Smooth muscle cell (in vitro differentiated cells): Measurements from ENCODE around the gene TXNDC2. TPM values are rescaled to one million over a fixed set of nuclear protein-coding genes. Genes with fewer than 3 reads are reported as not detected.

ENCODE experiments used
- DNase-seq: peaks from one replicate; lab custom pipeline; 2025; ENCODE audit not compliant: unreplicated experiment; lab: John Stamatoyannopoulos, UW
- H2AFZ ChIP-seq: fragments of 200-600 bp; sonication (generic); 2 replicates; pipeline ENCODE4 v1.6.0; 2016; ENCODE audit warnings: antibody characterized with exemption, low read depth, mild to moderate bottlenecking
- H3F3A ChIP-seq: fragments of 200-600 bp; sonication (generic); 2 replicates; pipeline ENCODE4 v1.6.0; 2017; ENCODE audit warnings: antibody characterized with exemption, low read depth
- H3K27ac ChIP-seq: fragments of 200-600 bp; sonication (generic); 2 replicates; pipeline ENCODE4 v1.5.1; 2016; ENCODE audit warnings: low read depth, mild to moderate bottlenecking
- H3K27me3 ChIP-seq: fragments of 200-600 bp; sonication (generic); 2 replicates; pipeline ENCODE4 v1.6.1; 2016; ENCODE audit warnings: low read depth, mild to moderate bottlenecking
- H3K36me3 ChIP-seq: fragments of 200-600 bp; sonication (generic); 2 replicates; pipeline ENCODE4 v1.5.1; 2016; ENCODE audit warnings: low read depth
- H3K4me1 ChIP-seq: fragments of 200-600 bp; sonication (generic); 2 replicates; pipeline ENCODE4 v1.5.1; 2016; ENCODE audit warnings: low read depth
- H3K4me2 ChIP-seq: fragments of 200-600 bp; sonication (generic); 2 replicates; pipeline ENCODE4 v1.6.0; 2016; ENCODE audit warnings: mild to moderate bottlenecking
- H3K4me3 ChIP-seq: fragments of 200-600 bp; sonication (generic); 2 replicates; pipeline ENCODE4 v1.5.1; 2016; ENCODE audit warnings: mild to moderate bottlenecking
- H3K79me2 ChIP-seq: fragments of 200-600 bp; sonication (generic); 2 replicates; pipeline ENCODE4 v1.6.0; 2016; ENCODE audit warnings: low read depth, mild to moderate bottlenecking
- H3K9ac ChIP-seq: fragments of 200-600 bp; sonication (generic); 2 replicates; pipeline ENCODE4 v1.6.0; 2016; ENCODE audit warnings: low read depth
- H3K9me3 ChIP-seq: fragments of 200-600 bp; sonication (generic); replicated peaks from 2 replicates; pipeline ENCODE4 v1.5.1; 2016; ENCODE audit warnings: low read depth
- H4K20me1 ChIP-seq: fragments of 200-600 bp; sonication (generic); 2 replicates; pipeline ENCODE4 v1.6.0; 2016; ENCODE audit warnings: low read depth
- WGBS: methylation state at CpG from one replicate; pipeline ENCODE4 v1.1.7; 2016; ENCODE audit warnings: low lambda C conversion rate; 5-methylcytosine and 5-hydroxymethylcytosine counted together
- polyA plus RNA-seq: library from polyadenylated mRNA; unstranded; fragments of >200 nt; fragmentation: Nextera tagmentation; extraction: Ambion mirVana; gene quantifications from 2 replicates; pipeline ENCODE4 v1.2.1, GENCODE V29; 2016
- total RNA-seq: library from RNA; depleted of rRNA; stranded (reverse); fragments of >200 nt; gene quantifications from 2 replicates; pipeline ENCODE4 v1.2.3, GENCODE V29; 2014
- TF ChIP-seq, protein P1 (sequence below): fragments of 200-600 bp; sonication (generic); IDR thresholded peaks from 2 replicates; pipeline ENCODE4 v1.5.1; 2017; ENCODE audit warnings: borderline replicate concordance, mild to moderate bottlenecking, antibody characterized with exemption; ENCODE audit not compliant: insufficient read depth, poor library complexity, severe bottlenecking

TXNDC2 gene
- total and polyA plus RNA-seq, 2 experiments from 2014 or later, result 0.58 TPM; not detected in 1

DNA sequence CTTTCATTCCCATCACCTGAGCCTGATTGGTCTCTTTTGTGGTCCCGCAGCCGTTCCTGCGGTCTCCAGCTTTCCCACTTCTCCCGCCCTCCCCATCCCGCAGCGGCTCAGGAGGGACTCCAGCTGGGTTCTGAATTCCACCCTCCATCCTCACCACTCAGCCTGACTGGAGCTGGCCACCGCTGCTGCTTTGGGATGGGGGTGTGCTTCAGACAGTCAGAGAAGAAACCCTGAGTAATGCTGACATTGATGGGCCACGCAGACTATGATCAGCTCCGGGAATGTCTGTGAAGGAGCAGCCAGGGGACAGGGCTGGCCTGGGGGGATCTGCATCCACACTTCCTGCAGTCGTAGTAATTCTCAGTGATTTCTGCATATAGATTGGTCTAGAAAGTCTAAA is 45.9 kb upstream of the TXNDC2 start:
- 77% methylated on average over 10 of the region's 10 CpGs for WGBS
- H3K4me2 ChIP-seq, result no peak overlapping the region
- H4K20me1 ChIP-seq, result peaks cover 42% of the 10 kb centered on the region

DNA sequence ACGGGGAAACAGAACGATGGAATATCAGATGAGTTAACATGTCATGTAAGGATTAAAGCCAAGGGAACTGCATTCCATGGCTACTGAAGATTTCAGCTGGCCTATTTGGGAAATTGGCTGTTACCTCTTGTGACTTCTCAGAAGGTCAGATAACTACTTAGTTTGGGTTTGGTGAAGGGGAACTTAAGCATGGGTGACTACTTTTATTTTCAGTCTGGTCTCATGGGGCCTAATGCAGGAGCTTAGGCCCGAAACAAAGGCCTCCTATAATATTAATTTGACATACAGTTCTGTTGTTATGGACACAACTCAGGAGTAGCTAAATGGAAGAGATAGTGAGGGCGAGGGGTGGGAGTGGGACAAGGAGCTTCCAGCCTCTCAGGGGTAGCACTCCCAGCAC is 44.0 kb upstream of the TXNDC2 start:
- no peaks in the 10 kb centered on the region for H3K4me1 ChIP-seq
- H2AFZ ChIP-seq, result no peak overlapping the region
- H3K79me2 ChIP-seq, result peaks cover 16% of the 10 kb centered on the region
- H3K27me3 ChIP-seq, result no peaks in the 10 kb centered on the region
- no peak overlapping the region for H3K9ac ChIP-seq
- H3K4me2 ChIP-seq, result no peak overlapping the region
- H3K9me3 ChIP-seq, result no peaks in the 10 kb centered on the region
- TF ChIP-seq, protein P1, sequence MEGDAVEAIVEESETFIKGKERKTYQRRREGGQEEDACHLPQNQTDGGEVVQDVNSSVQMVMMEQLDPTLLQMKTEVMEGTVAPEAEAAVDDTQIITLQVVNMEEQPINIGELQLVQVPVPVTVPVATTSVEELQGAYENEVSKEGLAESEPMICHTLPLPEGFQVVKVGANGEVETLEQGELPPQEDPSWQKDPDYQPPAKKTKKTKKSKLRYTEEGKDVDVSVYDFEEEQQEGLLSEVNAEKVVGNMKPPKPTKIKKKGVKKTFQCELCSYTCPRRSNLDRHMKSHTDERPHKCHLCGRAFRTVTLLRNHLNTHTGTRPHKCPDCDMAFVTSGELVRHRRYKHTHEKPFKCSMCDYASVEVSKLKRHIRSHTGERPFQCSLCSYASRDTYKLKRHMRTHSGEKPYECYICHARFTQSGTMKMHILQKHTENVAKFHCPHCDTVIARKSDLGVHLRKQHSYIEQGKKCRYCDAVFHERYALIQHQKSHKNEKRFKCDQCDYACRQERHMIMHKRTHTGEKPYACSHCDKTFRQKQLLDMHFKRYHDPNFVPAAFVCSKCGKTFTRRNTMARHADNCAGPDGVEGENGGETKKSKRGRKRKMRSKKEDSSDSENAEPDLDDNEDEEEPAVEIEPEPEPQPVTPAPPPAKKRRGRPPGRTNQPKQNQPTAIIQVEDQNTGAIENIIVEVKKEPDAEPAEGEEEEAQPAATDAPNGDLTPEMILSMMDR, result no peak
- no peaks in the 10 kb centered on the region for H3K36me3 ChIP-seq
- DNase-seq, result no peak
- H3K27ac ChIP-seq, result no peak overlapping the region
- H4K20me1 ChIP-seq, result peaks cover 44% of the 10 kb centered on the region
- H3F3A ChIP-seq, result no peaks in the 10 kb centered on the region
- no peak overlapping the region for H3K4me3 ChIP-seq
- WGBS, result 93% methylated on average over 4 of the region's 4 CpGs

More for the DNA sequence above, 45.9 kb upstream of the TXNDC2 start:
- Histone ChIP-seq H3K36me3 (no peaks in the 10 kb centered on the region), H3K27me3 (no peaks in the 10 kb centered on the region), H2AFZ (no peak overlapping the region), H3K9ac (no peak overlapping the region), H3K4me1 (peaks cover 3% of the 10 kb centered on the region), H3K79me2 (peaks cover 30% of the 10 kb centered on the region), H3K4me3 (no peak overlapping the region), H3F3A (no peaks in the 10 kb centered on the region), H3K9me3 (no peaks in the 10 kb centered on the region), H3K27ac (no peak overlapping the region)
- TF ChIP-seq, protein P1, result no peak
- no peak for DNase-seq

- H3K9me3 ChIP-seq, result no peaks in the 10 kb centered on the region
- 96% methylated on average over 6 of the region's 6 CpGs for WGBS
Measured at GRCh38 chr18:9842448-9842847, 43.3 kb upstream of the TXNDC2 start.

GRCh38 chr18:9845256-9845655 is 40.5 kb upstream of the TXNDC2 start:
- peaks cover 13% of the 10 kb centered on the region for H3K79me2 ChIP-seq
- no peaks in the 10 kb centered on the region for H3K36me3 ChIP-seq
- H2AFZ ChIP-seq, result no peak overlapping the region
- peaks cover 5% of the 10 kb centered on the region for H3K4me1 ChIP-seq
- H4K20me1 ChIP-seq, result peaks cover 43% of the 10 kb centered on the region
- 82% methylated on average over 3 of the region's 3 CpGs for WGBS
- H3K4me3 ChIP-seq, result no peak overlapping the region
- no peak overlapping the region for H3K27ac ChIP-seq
- no peak overlapping the region for H3K9ac ChIP-seq
- TF ChIP-seq, protein P1, result no peak
- no peak overlapping the region for H3K4me2 ChIP-seq
- peaks cover under 1% of the 10 kb centered on the region for H3F3A ChIP-seq
- no peaks in the 10 kb centered on the region for H3K27me3 ChIP-seq
- H3K9me3 ChIP-seq, result no peaks in the 10 kb centered on the region
- DNase-seq, result no peak

More at GRCh38 chr18:9842448-9842847, 43.3 kb upstream of the TXNDC2 start:
- TF ChIP-seq, protein P1, result no peak
- no peak overlapping the region for H3K4me2 ChIP-seq
- H3K9ac ChIP-seq, result no peak overlapping the region
- no peaks in the 10 kb centered on the region for H3K4me1 ChIP-seq
- H3K36me3 ChIP-seq, result no peaks in the 10 kb centered on the region
- H3K4me3 ChIP-seq, result no peak overlapping the region
- DNase-seq, result no peak
- peaks cover 13% of the 10 kb centered on the region for H3K79me2 ChIP-seq
- no peak overlapping the region for H3K27ac ChIP-seq
- no peaks in the 10 kb centered on the region for H3F3A ChIP-seq
- no peaks in the 10 kb centered on the region for H3K27me3 ChIP-seq
- no peak overlapping the region for H2AFZ ChIP-seq
- peaks cover 44% of the 10 kb centered on the region for H4K20me1 ChIP-seq
